GM21526 (cell line): ENCODE measurements around the gene MMP25.

ENCODE experiments used
- ATAC-seq: cut with Tn5 transposase; IDR thresholded peaks from one replicate; pipeline ENCODE4 v1.9.1; 2021; ENCODE audit warnings: moderate library complexity; ENCODE audit not compliant: unreplicated experiment, low FRiP score

MMP25 gene

GRCh38 chr16:3088925-3089716, 42.8 kb downstream of the MMP25 start:
- no peak for ATAC-seq

GRCh38 chr16:3089717-3090592, 43.6 kb downstream of the MMP25 start:
- no peak for ATAC-seq

GRCh38 chr16:3091551-3091950, 45.2 kb downstream of the MMP25 start:
- no peak for ATAC-seq

DNA sequence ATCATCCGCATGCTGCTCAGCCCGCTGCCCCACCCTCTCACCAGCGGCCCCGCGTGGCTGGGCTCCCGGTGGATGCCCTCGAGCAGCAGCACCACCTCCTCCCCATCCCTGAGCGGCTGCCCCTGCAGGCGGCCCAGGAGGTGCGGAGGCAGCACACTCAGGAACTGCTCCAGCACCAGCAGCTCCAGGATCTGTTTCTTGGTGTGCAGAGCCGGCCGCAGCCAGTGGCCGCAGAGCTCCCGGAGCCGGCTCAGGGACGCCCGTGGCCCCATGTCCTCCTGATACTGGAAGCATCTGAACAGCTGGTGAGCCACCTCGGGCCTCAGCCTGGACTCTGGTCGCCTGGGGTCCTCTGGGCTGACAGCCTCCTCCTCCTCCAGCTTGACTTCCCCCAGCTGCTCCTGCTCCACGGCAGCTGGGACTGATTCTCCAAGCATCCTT, 46.2 kb downstream of the MMP25 start:
- ATAC-seq = no peak

DNA sequence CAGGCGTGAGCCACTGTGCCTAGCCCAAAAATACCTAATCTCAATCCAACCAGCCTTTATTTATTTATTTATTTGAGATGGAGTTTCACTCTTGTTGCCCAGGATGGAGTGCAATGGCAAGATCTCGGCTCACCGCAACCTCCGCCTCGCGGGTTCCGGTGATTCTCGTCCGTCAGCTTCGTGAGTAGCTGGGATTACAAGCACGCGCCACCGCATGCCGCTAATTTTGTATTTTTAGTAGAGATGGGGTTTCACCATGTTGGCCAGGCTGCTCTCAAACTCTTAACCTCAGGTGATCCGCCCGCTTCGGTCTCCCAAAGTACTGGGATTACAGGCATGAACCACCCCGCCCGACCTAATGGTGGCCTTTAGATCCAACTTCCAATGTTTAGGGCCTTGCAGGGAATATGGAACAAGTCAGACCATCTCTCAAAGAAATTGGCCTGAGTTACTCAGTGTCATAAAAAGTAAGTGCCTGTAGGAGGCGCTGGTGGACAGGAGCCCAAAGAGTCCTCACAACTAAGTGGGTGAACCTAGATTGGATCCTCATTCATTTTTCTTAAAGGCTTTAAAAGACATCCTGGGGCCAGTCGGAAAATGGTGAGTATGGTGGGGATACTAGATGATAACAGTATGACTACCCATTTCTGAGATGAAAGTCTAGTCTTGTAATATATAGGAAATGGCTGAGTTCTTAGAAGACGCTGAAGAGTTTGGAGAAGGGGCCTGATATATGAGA, 48.1 kb downstream of the MMP25 start:
- ATAC-seq = no peak

DNA sequence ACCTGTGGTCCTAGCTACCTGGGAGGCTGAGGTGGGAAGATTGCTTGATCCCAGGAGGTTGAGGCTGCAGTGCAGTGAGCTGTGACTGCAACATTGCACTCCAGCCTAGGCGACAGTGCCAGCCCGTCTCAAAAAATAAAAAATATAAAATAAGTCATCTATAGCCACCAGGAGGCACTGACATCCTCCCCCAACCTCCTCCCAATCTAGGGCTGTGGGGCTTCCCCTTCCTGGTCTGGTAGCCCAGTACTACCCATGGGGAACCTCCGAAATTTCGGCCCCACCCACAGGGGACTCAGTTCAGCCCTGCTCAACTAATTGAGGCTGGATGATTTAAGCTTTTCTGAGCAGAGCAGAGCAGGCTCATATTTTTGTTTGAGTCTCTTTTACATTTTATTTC, 49.5 kb downstream of the MMP25 start:
- no peak for ATAC-seq

DNA sequence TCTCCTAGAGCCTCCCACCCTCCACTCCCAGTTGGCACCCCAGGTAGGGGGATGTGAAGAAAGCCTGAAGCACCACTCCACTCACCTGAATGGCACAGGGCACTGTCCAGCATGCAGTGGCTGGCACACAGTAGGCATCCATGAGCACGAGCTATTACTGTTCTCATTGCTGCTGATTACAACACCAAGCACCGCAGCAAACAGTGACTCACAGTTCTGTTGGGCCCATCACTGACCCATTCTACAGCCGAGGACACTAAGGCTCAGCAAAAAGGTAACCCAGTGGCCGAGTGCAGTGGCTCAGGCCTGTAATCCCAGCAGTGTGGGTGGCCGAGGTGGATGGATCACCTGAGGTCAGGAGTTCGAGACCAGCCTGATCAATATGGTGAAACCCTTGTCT, 50.0 kb downstream of the MMP25 start:
- ATAC-seq = no peak

- no peak for ATAC-seq
Observed at GRCh38 chr16:3097266-3097665, 50.9 kb downstream of the MMP25 start.

GRCh38 chr16:3098459-3099394, 52.4 kb downstream of the MMP25 start, which contains the start of gene ZSCAN10:
ZSCAN10 (minus strand) TSS chr16:3099294; CDS start chr16:3092937, 6,357 bp downstream.
- ATAC-seq = no peak

- no peak for ATAC-seq
Observed at GRCh38 chr16:3099395-3099731, 53.0 kb downstream of the MMP25 start.

- peak; percentile 43 for ATAC-seq
Observed at GRCh38 chr16:3099732-3100499, 53.6 kb downstream of the MMP25 start.

GRCh38 chr16:3101018-3101840, 54.9 kb downstream of the MMP25 start:
- ATAC-seq = no peak

DNA sequence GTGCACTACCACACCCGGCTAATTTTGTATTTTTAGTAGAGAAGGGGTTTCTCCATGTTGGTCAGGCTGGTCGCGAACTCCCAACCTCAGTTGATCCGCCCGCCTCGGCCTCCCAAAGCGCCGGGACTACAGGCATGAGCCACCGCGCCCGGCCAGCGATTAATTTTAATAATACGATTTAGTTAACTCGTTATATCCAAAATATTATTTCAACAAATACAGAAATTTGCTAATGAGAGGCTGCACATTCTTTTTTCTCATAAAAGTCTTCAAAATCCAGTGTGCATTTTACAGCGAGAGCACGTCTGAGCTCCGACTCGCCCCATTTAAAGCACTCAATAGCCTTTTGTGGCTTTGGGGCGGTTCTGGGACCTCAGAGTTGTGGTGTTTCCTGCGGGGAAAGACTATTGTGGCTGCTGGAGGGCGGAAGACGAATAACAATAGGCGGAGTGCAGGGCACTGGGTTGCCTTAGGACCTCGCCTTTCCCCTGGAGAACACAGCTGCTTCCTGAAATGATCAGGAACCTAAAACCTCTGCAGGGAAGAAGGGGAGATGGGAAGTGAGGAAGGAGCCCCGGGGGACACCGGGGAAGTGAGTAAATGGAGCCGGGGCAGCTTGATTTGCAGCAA, 55.6 kb downstream of the MMP25 start:
- ATAC-seq = no peak

GRCh38 chr16:3106205-3106928, 60.0 kb downstream of the MMP25 start:
- peak; percentile 75 for ATAC-seq
